IMR-90 (cell line): Measurements from ENCODE around the gene FUT8. TPM values are rescaled to one million over a fixed set of nuclear protein-coding genes. Genes with fewer than 3 reads are reported as not detected.

Experiments used
- ATAC-seq: fragments of 200-7000 bp; cut with Tn5 transposase; 2 replicates; pipeline ENCODE4 v1.9.1; 2020; ENCODE audit warnings: low read depth, mild to moderate bottlenecking, moderate library complexity
- BruUV-seq: library from RNA; stranded (reverse); fragments of 400-500 nt; replicated peaks from 2 replicates; lab custom pipeline; 2021; lab: Mats Ljungman, UMichigan
- CTCF ChIA-PET: fragments of 300-600 bp; formaldehyde crosslinking; extraction: SDS; loops from one replicate; lab custom pipeline; 2021; ENCODE audit warnings: antibody characterized with exemption; lab: Yijun Ruan, JAX
- POLR2A ChIA-PET: fragments of 300-600 bp; sonication (Branson Sonifier 250); formaldehyde crosslinking; loops from one replicate; lab custom pipeline; 2022; ENCODE audit warnings: antibody characterized with exemption; ENCODE audit not compliant: unreplicated experiment; lab: Charles Lee
- DNase-seq: peaks from one replicate; pipeline ENCODE4 v3.0.0; 2013
- H2AFZ ChIP-seq: replicated peaks from 2 replicates; pipeline ENCODE3; 2013; ENCODE audit warnings: low read length, mild to moderate bottlenecking; ENCODE audit not compliant: poor library complexity
- H2AK5ac ChIP-seq: 2 replicates; pipeline ENCODE4 v1.6.1; 2013; ENCODE audit warnings: low read depth, low read length, inconsistent platforms
- H2AK9ac ChIP-seq: replicated peaks from 2 replicates; pipeline ENCODE3; 2013; ENCODE audit warnings: mild to moderate bottlenecking, low read depth, low read length, moderate library complexity; ENCODE audit not compliant: poor library complexity
- H2BK120ac ChIP-seq: 2 replicates; pipeline ENCODE4 v1.6.1; 2013; ENCODE audit warnings: low read depth, low read length, inconsistent platforms
- H2BK15ac ChIP-seq: 3 replicates; pipeline ENCODE4 v1.6.1; 2013; ENCODE audit warnings: low read depth, low read length, inconsistent platforms
- H2BK20ac ChIP-seq: 2 replicates; pipeline ENCODE4 v1.6.1; 2013; ENCODE audit warnings: low read depth, mild to moderate bottlenecking, inconsistent platforms, low read length, moderate library complexity
- H2BK5ac ChIP-seq: 2 replicates; pipeline ENCODE4 v1.6.1; 2013; ENCODE audit warnings: mild to moderate bottlenecking, low read depth, low read length, inconsistent platforms; ENCODE audit not compliant: poor library complexity, severe bottlenecking
- H3K14ac ChIP-seq: replicated peaks from 2 replicates; pipeline ENCODE4 v1.6.1; 2013; ENCODE audit warnings: low read depth, low read length, inconsistent platforms
- H3K18ac ChIP-seq: 2 replicates; pipeline ENCODE4 v1.6.1; 2013; ENCODE audit warnings: low read depth, low read length, control low read depth
- H3K23ac ChIP-seq: 2 replicates; pipeline ENCODE4 v1.6.1; 2013; ENCODE audit warnings: low read depth, low read length, inconsistent platforms
- H3K27ac ChIP-seq: 2 replicates; pipeline ENCODE4 v1.5.1; 2013; ENCODE audit warnings: mild to moderate bottlenecking, control low read depth, low read length; ENCODE audit not compliant: insufficient read depth
- H3K27me3 ChIP-seq: 2 replicates; pipeline ENCODE4 v1.6.1; 2013; ENCODE audit warnings: low read length; ENCODE audit not compliant: control insufficient read depth, insufficient read depth
- H3K36me3 ChIP-seq: 2 replicates; pipeline ENCODE4 v1.6.1; 2013; ENCODE audit warnings: low read length, mixed read lengths; ENCODE audit not compliant: control insufficient read depth, insufficient read depth
- H3K4ac ChIP-seq: 2 replicates; pipeline ENCODE4 v1.6.1; 2013; ENCODE audit warnings: low read depth, low read length, inconsistent platforms
- H3K4me1 ChIP-seq: 2 replicates; pipeline ENCODE4 v1.6.1; 2013; ENCODE audit warnings: low read length, mixed read lengths; ENCODE audit not compliant: control insufficient read depth, insufficient read depth
- H3K4me2 ChIP-seq: 2 replicates; pipeline ENCODE4 v1.6.1; 2013; ENCODE audit warnings: low read depth, mild to moderate bottlenecking, control low read depth, low read length, moderate library complexity
- H3K4me3 ChIP-seq: 2 replicates; pipeline ENCODE4 v1.5.1; 2013; ENCODE audit warnings: low read depth, mild to moderate bottlenecking, control low read depth, low read length, moderate library complexity; ENCODE audit not compliant: insufficient read depth
- H3K56ac ChIP-seq: 2 replicates; pipeline ENCODE4 v1.6.1; 2013; ENCODE audit warnings: low read length, inconsistent platforms; ENCODE audit not compliant: insufficient read depth; ENCODE audit errors: extremely low read depth
- H3K79me1 ChIP-seq, 2 experiments: 2 replicates each; pipeline ENCODE4 v1.6.1; 2013; ENCODE audit warnings: low read length in 2 of 2, inconsistent platforms in 1 of 2, low read depth in 1 of 2
- H3K9ac ChIP-seq: 2 replicates; pipeline ENCODE4 v1.6.1; 2013; ENCODE audit warnings: low read depth, low read length, control low read depth
- H3K9me1 ChIP-seq: 2 replicates; pipeline ENCODE4 v1.6.1; 2013; ENCODE audit warnings: low read length, inconsistent platforms; ENCODE audit not compliant: insufficient read depth
- H3K9me3 ChIP-seq: 2 replicates; pipeline ENCODE4 v1.6.1; 2013; ENCODE audit warnings: low read length; ENCODE audit not compliant: control insufficient read depth, insufficient read depth
- H4K20me1 ChIP-seq: 2 replicates; pipeline ENCODE4 v1.6.1; 2013; ENCODE audit warnings: low read length, inconsistent platforms; ENCODE audit not compliant: insufficient read depth
- H4K5ac ChIP-seq: 2 replicates; pipeline ENCODE4 v1.6.1; 2013; ENCODE audit warnings: mild to moderate bottlenecking, low read depth, low read length, control low read depth
- H4K8ac ChIP-seq, 2 experiments: 2 replicates each; pipeline ENCODE4 v1.6.1; 2013; ENCODE audit warnings: low read depth in 2 of 2, low read length in 2 of 2, control low read depth in 1 of 2, inconsistent platforms in 1 of 2
- H4K91ac ChIP-seq: 2 replicates; pipeline ENCODE4 v1.6.1; 2013; ENCODE audit warnings: low read depth, low read length, inconsistent platforms; ENCODE audit not compliant: insufficient read depth
- USF2 ChIP-seq: fragments of 150-350 bp; IDR thresholded peaks from 2 replicates; pipeline ENCODE4 v1.6.1; 2017; ENCODE audit warnings: mild to moderate bottlenecking, antibody characterized with exemption, low read length, low read depth
- WGBS, 2 experiments: methylation state at CpG; one replicate each; pipeline versions ENCODE4 v1.1.5 to v1.1.7; 2013; ENCODE audit warnings: missing lambda C conversion rate in 2 of 2; ENCODE audit not compliant: insufficient read length in 1 of 2; ENCODE audit errors: extremely low coverage in 2 of 2; 5-methylcytosine and 5-hydroxymethylcytosine counted together
- dilution Hi-C: fragments of 300-500 bp; cut with HindIII; formaldehyde crosslinking; loops from one replicate; pipeline ENCODE4 v1.14.3; 2018; ENCODE audit warnings: low sequenced_read_pairs; ENCODE audit not compliant: unreplicated experiment
- in situ Hi-C: fragments of 300-500 bp; cut with MboI; formaldehyde crosslinking; loops from 3 replicates; pipeline ENCODE4 v1.14.3; 2019; ENCODE audit warnings: low sequenced_read_pairs, inconsistent platforms, mixed read lengths
- intact Hi-C: fragments of 100-400 bp; cut with micrococcal nuclease; formaldehyde crosslinking; loops from 2 replicates; pipeline ENCODE4 v1.10.0; 2022
- polyA plus RNA-seq, 3 experiments: library from polyadenylated mRNA; depleted of rRNA; stranded (reverse); fragments of >200 nt; gene quantifications; 2 replicates each; pipeline ENCODE4 v1.2.3, GENCODE V29; 2012; ENCODE audit warnings: low replicate concordance in 1 of 3
- total RNA-seq: library from RNA; depleted of rRNA; stranded (reverse); fragments of >200 nt; gene quantifications from 2 replicates; pipeline ENCODE4 v1.2.3, GENCODE V29; 2012

FUT8 gene
- total and polyA plus RNA-seq, 2 of the 4 experiments (the other 2 are of a cell fraction): 15.6 to 72.9 TPM

- Histone ChIP-seq H2BK120ac (no peak overlapping the region), H3K4me2 (no peak overlapping the region), H3K14ac (no peak overlapping the region), H2AFZ (no peak overlapping the region), H3K9me1 (no peaks in the 10 kb centered on the region), H3K4ac (no peak overlapping the region), H4K91ac (no peak overlapping the region), H2AK5ac (no peak overlapping the region), H3K79me1 (no peaks in the 10 kb centered on the region), H4K8ac (no peak overlapping the region), H2BK20ac (no peak overlapping the region), H4K5ac (no peak overlapping the region), H3K23ac (no peak overlapping the region), H2BK5ac (no peak overlapping the region), H2AK9ac (no peak overlapping the region), H3K27ac (no peak overlapping the region), H3K9me3 (no peaks in the 10 kb centered on the region), H3K27me3 (no peaks in the 10 kb centered on the region), H3K56ac (no peak overlapping the region), H4K20me1 (no peaks in the 10 kb centered on the region), H3K4me1 (no peaks in the 10 kb centered on the region), H3K18ac (no peak overlapping the region), H3K4me3 (no peak overlapping the region), H3K36me3 (no peaks in the 10 kb centered on the region), H2BK15ac (no peak overlapping the region), H3K9ac (no peak overlapping the region)
- no peak for DNase-seq
- BruUV-seq: no TSS peak
- in situ Hi-C loops: no loop called here
- dilution Hi-C loops: no loop called here
- intact Hi-C loops: no loop called here
- POLR2A ChIA-PET: no interaction called here
- TF ChIP-seq USF2: no peak
- 92% methylated on average over 4 of the region's 6 CpGs; no CpG with 5 or more reads in 1 of the 2 experiments for WGBS, 2 experiments
- CTCF ChIA-PET: no interaction called here
- ATAC-seq: no peak
Observed at GRCh38 chr14:65387171-65387570, 25.4 kb upstream of the FUT8 start.
